GM12873 (cell line): ENCODE measurements around the gene MPRIP.

Experiments
- CTCF ChIP-seq: IDR thresholded peaks from 2 replicates; pipeline ENCODE4 v1.5.1; 2012; ENCODE audit warnings: low read depth, mild to moderate bottlenecking, moderate library complexity, low read length, control low read depth; ENCODE audit not compliant: insufficient read depth; ENCODE audit errors: missing control alignments

The MPRIP gene

GRCh38 chr17:17054636-17055035, 12.4 kb downstream of the MPRIP start:
- TF ChIP-seq CTCF = no peak

- no peak for TF ChIP-seq CTCF
Observed at GRCh38 chr17:17055286-17056155, 13.3 kb downstream of the MPRIP start.

GRCh38 chr17:17056156-17056539, 13.9 kb downstream of the MPRIP start:
- TF ChIP-seq CTCF = no peak

- TF ChIP-seq CTCF = no peak
Observed at GRCh38 chr17:17057057-17057551, 14.8 kb downstream of the MPRIP start.

- no peak for TF ChIP-seq CTCF
Observed at GRCh38 chr17:17058304-17058703, 16.0 kb downstream of the MPRIP start.

- TF ChIP-seq CTCF = no peak
Observed at GRCh38 chr17:17059301-17059890, 17.1 kb downstream of the MPRIP start.
